HepG2 (cell line): ENCODE data around the gene DPYD. TPM values are rescaled to one million over a fixed set of nuclear protein-coding genes. Genes with fewer than 3 reads are reported as not detected.

Experiments
- ATAC-seq: fragments of 200-7000 bp; cut with Tn5 transposase; 3 replicates; pipeline ENCODE4 v1.9.1; 2020; ENCODE audit warnings: mild to moderate bottlenecking, moderate library complexity
- BruUV-seq: library from RNA; stranded (reverse); fragments of 400-500 nt; replicated peaks from 2 replicates; lab custom pipeline; 2021; lab: Mats Ljungman, UMichigan
- CTCF ChIA-PET: fragments of 300-600 bp; formaldehyde crosslinking; extraction: SDS; loops from one replicate; lab custom pipeline; 2021; ENCODE audit warnings: low total read pairs, inconsistent platforms, low intra/inter-chr PET ratio; lab: Yijun Ruan, JAX
- POLR2A ChIA-PET: fragments of 350-600 bp; sonication (Branson Sonifier 250); formaldehyde crosslinking; loops from one replicate; lab custom pipeline; 2020; ENCODE audit warnings: antibody characterized with exemption, inconsistent platforms; lab: Yijun Ruan, JAX
- DNase-seq: peaks from one replicate; pipeline ENCODE4 v3.0.0-alpha.2; 2015; ENCODE audit warnings: low spot score
- FAIRE-seq: peaks from 3 replicates; lab custom pipeline; 2011; peaks lifted over from hg19 to GRCh38; lab: Jason Lieb, UNC
- H2AFZ ChIP-seq: one replicate; pipeline ENCODE4 v1.6.1; 2011; ENCODE audit warnings: low read length, inconsistent platforms
- H3K27ac ChIP-seq: fragments of 300-600 bp; 3 replicates; pipeline ENCODE4 v1.8.0; 2011; ENCODE audit warnings: mixed run types, mild to moderate bottlenecking, mixed read lengths, low read length, inconsistent platforms; ENCODE audit not compliant: insufficient read depth; ENCODE audit errors: extremely low read length
- H3K27me3 ChIP-seq, 2 experiments: fragments of 200-600 bp in 1 of 2; 2 replicates in 1 of 2; 3 replicates in 1 of 2; pipeline versions ENCODE4 v1.6.0 to v1.8.0; 2011; ENCODE audit warnings: low read length in 2 of 2, mild to moderate bottlenecking in 2 of 2, moderate library complexity in 2 of 2, inconsistent platforms in 1 of 2; ENCODE audit not compliant: insufficient read depth in 2 of 2, control insufficient read depth in 1 of 2
- H3K36me3 ChIP-seq, 2 experiments: fragments of 200-600 bp in 1 of 2; replicated peaks in 1 of 2; 2 replicates in 1 of 2; 3 replicates in 1 of 2; pipeline versions ENCODE4 v1.5.1 to v1.8.0; 2011; ENCODE audit warnings: low read length in 2 of 2, inconsistent platforms in 1 of 2; ENCODE audit not compliant: insufficient read depth in 2 of 2, control insufficient read depth in 1 of 2
- H3K4me1 ChIP-seq: 2 replicates; pipeline ENCODE4 v1.5.1; 2012; ENCODE audit warnings: low read length, inconsistent platforms; ENCODE audit not compliant: insufficient read depth
- H3K4me2 ChIP-seq: 2 replicates; pipeline ENCODE4 v1.6.0; 2011; ENCODE audit warnings: low read depth, low read length, inconsistent platforms
- H3K4me3 ChIP-seq, 3 experiments: fragments of 200-600 bp in 1 of 3; sonication (generic), shearing (Covaris generic) in 1 of 3; replicated peaks in 1 of 3; 2 replicates each; pipeline ENCODE4 v1.5.1; 2011 to 2016; ENCODE audit warnings: low read length in 3 of 3, inconsistent platforms in 2 of 3, low read depth in 2 of 3, mild to moderate bottlenecking in 2 of 3, control low read depth in 1 of 3, mixed read lengths in 1 of 3; ENCODE audit not compliant: insufficient read depth in 1 of 3
- H3K79me2 ChIP-seq: one replicate; pipeline ENCODE4 v1.6.1; 2011; ENCODE audit warnings: low read length, inconsistent platforms; ENCODE audit not compliant: insufficient read depth
- H3K9ac ChIP-seq: 2 replicates; pipeline ENCODE4 v1.6.0; 2011; ENCODE audit warnings: mild to moderate bottlenecking, low read depth, low read length, inconsistent platforms; ENCODE audit not compliant: insufficient read depth
- H3K9me3 ChIP-seq: 2 replicates; pipeline ENCODE4 v1.5.1; 2012; ENCODE audit warnings: mild to moderate bottlenecking, low read length
- H4K20me1 ChIP-seq: 2 replicates; pipeline ENCODE4 v1.6.0; 2011; ENCODE audit warnings: inconsistent platforms, mild to moderate bottlenecking, low read length, moderate library complexity; ENCODE audit not compliant: insufficient read depth
- ARNT2 ChIP-seq: sonication (generic); formaldehyde crosslinking; IDR thresholded peaks from 2 replicates; pipeline ENCODE4 v1.8.0; 2022; ENCODE audit warnings: mild to moderate bottlenecking, low read depth, missing genetic modification reagents, moderate library complexity
- MATR3 ChIP-seq: sonication (generic); formaldehyde crosslinking; IDR thresholded peaks from 2 replicates; pipeline ENCODE4 v1.4.0; 2020; ENCODE audit warnings: missing genetic modification reagents
- RAD51 ChIP-seq: fragments of 450-650 bp; IDR thresholded peaks from 2 replicates; pipeline ENCODE4 v1.6.1; 2016; ENCODE audit warnings: borderline replicate concordance
- ZNF451 ChIP-seq: sonication (generic); formaldehyde crosslinking; IDR thresholded peaks from 2 replicates; pipeline ENCODE4 v1.5.0; 2020; ENCODE audit warnings: mild to moderate bottlenecking, missing genetic modification reagents
- ZNF615 ChIP-seq: sonication (generic); formaldehyde crosslinking; IDR thresholded peaks from 2 replicates; pipeline ENCODE4 v1.5.0; 2020; ENCODE audit warnings: mild to moderate bottlenecking, missing genetic modification reagents, borderline replicate concordance
- ZSCAN30 ChIP-seq: sonication (generic); formaldehyde crosslinking; IDR thresholded peaks from 2 replicates; pipeline ENCODE4 v1.5.0; 2020; ENCODE audit warnings: mild to moderate bottlenecking, missing genetic modification reagents
- WGBS: methylation state at CpG from one replicate; pipeline ENCODE4 v1.1.6; 2017; ENCODE audit warnings: low lambda C conversion rate; 5-methylcytosine and 5-hydroxymethylcytosine counted together
- in situ Hi-C: cut with HindIII; loops from 2 replicates; pipeline ENCODE4 v1.10.0; 2017; ENCODE audit warnings: low pct_unique_long_range_greater_than_20kb; ENCODE audit not compliant: extremely low pct_ligation_motif_present
- intact Hi-C: fragments of 100-400 bp; cut with micrococcal nuclease; formaldehyde crosslinking; loops from one replicate; pipeline ENCODE4 v1.10.0; 2022; ENCODE audit not compliant: unreplicated experiment
- polyA plus RNA-seq, 8 experiments: library from polyadenylated mRNA; depleted of rRNA in 3 of 8; stranded (reverse) in 7 of 8; unstranded in 1 of 8; fragments of >200 nt; fragmentation: Illumina TruSeq in 4 of 8; extraction: Trizol in 4 of 8; gene quantifications; 2 replicates each; pipeline versions ENCODE4 v1.2.1 to v1.2.3, GENCODE V29; 2011 to 2016; ENCODE audit warnings: low read depth in 4 of 8, missing spikeins in 1 of 8, mixed read lengths in 1 of 8; ENCODE audit not compliant: insufficient read depth in 1 of 8
- total RNA-seq, 5 experiments: library from RNA; depleted of rRNA; stranded (reverse); fragments of >200 nt; fragmentation: Illumina TruSeq; extraction: Trizol; gene quantifications; 2 replicates each; pipeline ENCODE4 v1.2.3, GENCODE V29; 2016; ENCODE audit warnings: low read depth in 1 of 5

DPYD gene
- total and polyA plus RNA-seq, 2 of the 13 experiments (the other 11 are each of a cell fraction or from before 2014, with no cell fraction given) = 1.3 to 3.4 TPM

DNA sequence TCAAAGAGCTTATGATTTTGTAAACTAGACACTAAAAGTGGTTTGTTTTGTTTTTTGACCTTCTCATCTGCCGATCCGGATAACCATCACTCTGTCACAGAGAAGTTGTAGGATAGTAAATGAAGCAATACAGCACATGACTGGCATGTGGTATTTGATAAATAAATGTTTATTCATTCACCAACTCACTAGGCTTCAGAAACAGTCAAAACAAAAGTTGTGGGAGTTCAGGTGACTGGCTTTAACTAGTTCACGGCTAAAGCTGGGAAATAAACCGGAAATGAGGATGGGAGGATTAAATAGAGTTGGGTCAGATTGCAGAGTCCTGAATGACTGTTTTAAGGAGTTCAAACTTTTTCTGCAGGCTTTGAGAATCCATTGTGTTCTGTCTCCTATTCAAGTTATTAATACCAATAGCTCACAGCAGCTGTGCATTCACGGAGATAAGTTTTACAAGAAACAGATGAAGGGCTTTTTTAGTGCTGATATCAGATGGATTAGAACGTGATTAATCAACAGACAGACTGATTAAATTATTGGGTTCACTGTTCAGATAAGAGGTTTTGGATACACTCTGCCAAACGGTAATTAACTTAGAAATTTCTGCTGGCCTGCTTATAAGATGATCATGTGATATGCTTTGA, 463.3 kb downstream of the DPYD start (continued):
- TF ChIP-seq ARNT2 (CRISPR knock-in tag) (no peak), ZNF615 (CRISPR knock-in tag) (no peak), ZNF451 (CRISPR knock-in tag) (no peak), RAD51 (no peak)
- TF ChIP-seq, all 625 proteins: peak for 0

DNA sequence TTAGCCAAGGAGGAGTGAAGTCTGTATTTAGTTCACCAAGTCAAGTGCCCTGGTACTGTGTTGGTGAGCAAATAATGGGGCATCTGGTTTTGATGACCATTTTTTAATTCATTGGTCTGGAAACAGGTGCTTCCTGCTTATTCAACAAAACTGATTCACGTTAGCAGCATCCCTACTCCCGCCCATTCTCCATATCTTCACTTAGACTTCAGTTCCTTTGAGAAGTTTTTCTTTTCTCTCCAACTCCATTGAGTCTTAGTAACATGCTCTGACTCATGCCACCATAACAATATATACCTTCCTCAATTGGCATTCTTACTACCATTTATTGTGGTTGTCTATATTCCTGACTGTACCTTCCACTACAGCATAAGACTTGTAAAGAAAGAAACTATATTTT, 468.9 kb downstream of the DPYD start:
- Histone ChIP-seq H3K4me2 (no peak overlapping the region), H2AFZ (no peak overlapping the region), H3K36me3 (no peaks in the 10 kb centered on the region), H3K9ac (no peak overlapping the region), H3K4me3 (no peak overlapping the region), H3K27ac (no peak overlapping the region), H3K27me3 (no peaks in the 10 kb centered on the region), H3K9me3 (peaks cover 29% of the 10 kb centered on the region), H4K20me1 (no peaks in the 10 kb centered on the region), H3K79me2 (no peaks in the 10 kb centered on the region), H3K4me1 (no peaks in the 10 kb centered on the region)
- 73% methylated on average over 2 of the region's 2 CpGs for WGBS
- in situ Hi-C loops (no loop called here), intact Hi-C loops (no loop called here)
- no peak for FAIRE-seq
- no peak for TF ChIP-seq ZSCAN30
- no peak for TF ChIP-seq MATR3 (CRISPR knock-in tag)
- BruUV-seq = no TSS peak
- DNase-seq = no peak
- POLR2A ChIA-PET = no interaction called here
- ATAC-seq = no peak
- CTCF ChIA-PET = no interaction called here
